Cerebellar cortex (tissue), 1 donor: ENCODE results near the gene ADAMTS14.

Experiments
- DNase-seq: peaks from one replicate; pipeline ENCODE4 v3.0.0-alpha.2; 2015; ENCODE audit warnings: low spot score

The ADAMTS14 gene

DNA sequence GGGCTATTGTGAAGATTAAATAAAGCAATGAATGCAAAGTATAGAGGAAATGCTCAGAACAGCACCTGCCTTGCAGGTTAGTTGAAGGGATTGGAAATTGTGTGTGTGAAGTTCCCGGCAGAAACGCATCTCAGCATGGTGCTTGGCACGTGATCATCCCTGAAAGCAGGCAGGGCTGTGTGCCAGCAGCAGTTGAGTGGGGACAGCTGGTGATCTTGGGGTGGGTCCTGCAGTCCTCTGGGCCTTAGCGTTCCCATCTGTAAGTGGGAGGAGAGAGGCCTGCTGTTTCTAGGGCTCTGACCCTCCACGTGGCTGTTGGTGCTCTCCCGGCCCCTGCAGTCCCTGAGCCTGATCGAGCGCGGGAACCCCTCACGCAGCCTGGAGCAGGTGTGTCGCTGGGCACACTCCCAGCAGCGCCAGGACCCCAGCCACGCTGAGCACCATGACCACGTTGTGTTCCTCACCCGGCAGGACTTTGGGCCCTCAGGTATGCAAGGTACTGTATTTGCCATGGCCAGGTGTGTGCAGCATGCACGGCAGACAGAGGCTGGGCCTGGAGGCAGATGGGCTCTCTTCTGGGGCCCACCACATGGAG, 57.6 kb downstream of the ADAMTS14 start:
- DNase-seq, result peak; percentile 28

- no peak for DNase-seq
Measured at GRCh38 chr10:70730955-70731354, 58.6 kb downstream of the ADAMTS14 start.

- no peak for DNase-seq
Measured at GRCh38 chr10:70732569-70732968, 60.3 kb downstream of the ADAMTS14 start.

DNA sequence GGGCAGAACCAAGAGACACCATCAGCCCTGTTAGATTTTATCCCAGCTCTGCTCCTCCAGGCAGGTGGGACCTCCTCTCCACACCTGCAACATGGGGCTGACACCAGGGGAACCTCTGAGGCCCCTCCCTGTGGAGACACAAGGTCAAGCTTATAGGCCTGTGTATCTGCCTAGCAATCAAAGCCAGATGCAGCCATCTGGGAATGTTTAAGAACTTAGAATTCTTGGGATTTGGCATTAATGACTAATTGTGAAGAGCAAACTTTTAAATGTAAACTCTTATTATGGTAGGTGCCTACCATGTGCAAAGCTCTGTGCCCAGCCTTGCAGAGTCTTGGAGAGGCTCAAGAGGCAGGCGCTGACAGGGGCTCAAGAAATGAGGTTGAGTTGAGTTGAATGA, 60.7 kb downstream of the ADAMTS14 start:
- DNase-seq, result no peak

DNA sequence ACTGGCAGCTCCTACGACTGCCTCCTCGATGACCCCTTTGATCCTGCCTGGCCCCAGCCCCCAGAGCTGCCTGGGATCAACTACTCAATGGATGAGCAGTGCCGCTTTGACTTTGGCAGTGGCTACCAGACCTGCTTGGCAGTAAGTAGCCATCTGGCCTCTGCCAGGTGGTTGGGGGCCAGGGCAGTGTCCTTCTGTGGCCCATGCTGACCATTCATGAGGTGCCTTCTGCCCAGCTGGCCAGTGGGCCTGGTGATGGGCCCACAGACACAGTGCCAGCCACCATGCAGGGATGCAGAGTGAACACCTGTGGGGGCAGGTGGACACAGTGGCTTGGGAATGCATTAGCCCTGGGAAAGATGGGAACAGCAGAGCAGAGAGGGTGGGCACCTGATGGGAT, 62.9 kb downstream of the ADAMTS14 start:
- peak; percentile 58 for DNase-seq

DNA sequence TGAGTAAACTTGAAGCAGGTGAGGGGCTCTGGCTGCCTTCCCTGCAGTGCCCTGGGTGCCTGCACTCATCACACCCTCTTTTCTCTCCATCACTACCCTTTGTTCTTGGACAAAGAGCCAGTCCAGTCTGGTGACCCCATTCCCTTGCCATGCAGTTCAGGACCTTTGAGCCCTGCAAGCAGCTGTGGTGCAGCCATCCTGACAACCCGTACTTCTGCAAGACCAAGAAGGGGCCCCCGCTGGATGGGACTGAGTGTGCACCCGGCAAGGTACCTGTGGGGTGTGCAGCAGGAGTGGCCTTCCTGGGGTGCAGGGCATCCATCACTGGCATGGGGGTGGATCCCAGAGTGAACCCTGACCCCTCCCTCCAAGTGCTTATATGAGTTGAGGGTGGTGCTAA, 64.2 kb downstream of the ADAMTS14 start:
- no peak for DNase-seq

DNA sequence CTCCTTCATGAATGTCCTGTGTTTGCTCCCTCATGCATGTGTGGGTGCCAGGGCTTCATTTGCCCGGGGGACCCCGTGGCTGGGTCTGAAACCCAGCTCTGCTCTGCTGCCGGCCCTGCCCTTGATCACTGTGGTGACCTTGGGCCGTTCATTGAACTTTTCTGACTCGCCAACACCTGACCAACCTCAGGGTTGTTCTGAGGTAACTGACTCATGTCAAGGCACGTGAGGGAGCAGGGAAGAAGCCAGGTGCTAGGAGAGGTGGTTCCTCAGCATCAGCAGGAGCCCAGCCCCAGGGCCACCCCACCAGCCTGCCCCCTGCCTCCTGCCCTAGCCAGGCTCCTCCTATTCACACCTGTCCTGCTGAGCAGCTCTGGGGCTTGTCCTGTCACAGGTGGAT, 64.9 kb downstream of the ADAMTS14 start:
- no peak for DNase-seq

DNA sequence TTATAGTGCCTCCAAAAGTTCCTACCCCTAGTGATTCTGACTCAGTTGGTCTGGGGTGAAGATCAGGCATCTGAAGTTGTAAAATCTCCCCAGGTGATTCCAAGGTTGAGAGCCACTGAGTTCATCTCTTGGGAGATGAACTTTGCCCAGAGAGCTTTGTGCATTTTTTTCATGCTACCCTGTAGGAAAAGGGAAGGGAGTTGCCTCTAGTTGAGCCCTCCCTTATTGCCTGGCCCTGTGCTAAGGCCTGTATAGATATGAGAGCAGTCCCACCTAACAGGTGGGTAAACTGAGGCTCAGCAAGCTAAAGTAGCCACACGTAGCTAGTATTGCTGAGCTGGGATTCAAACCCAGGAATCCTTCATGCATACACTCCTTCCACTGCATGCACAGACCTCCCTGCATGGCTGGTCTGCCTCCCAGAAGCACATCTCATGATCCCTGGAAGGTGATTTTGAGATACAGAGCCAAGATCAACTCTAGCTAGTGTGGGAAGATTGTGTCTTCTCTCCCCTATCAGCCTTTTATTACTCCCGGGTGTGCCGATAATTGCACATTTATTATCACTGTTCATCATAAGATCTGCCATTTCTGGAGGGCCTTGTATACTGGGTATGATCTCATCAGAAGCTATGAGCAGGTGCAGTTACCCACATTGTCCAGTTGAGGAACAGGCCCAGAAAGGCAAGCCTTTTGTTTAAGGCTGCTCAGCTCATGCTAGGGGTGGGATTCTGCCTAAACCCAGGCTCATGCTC, 65.9 kb downstream of the ADAMTS14 start:
- DNase-seq, result no peak

DNA sequence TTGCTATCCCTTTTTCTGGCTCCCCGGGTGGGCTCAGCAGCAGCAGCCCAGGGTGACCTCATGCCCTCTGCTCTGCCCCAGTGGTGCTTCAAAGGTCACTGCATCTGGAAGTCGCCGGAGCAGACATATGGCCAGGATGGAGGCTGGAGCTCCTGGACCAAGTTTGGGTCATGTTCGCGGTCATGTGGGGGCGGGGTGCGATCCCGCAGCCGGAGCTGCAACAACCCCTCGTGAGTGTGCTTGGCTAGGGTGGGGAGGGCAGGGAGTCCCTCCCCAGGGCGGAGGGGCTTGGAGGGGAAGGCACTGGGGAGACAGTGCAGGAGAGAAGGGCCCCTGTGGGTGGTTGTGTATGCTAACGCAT, 66.4 kb downstream of the ADAMTS14 start:
- DNase-seq, result no peak

GRCh38 chr10:70740406-70741288, 68.3 kb downstream of the ADAMTS14 start:
- DNase-seq, result no peak

DNA sequence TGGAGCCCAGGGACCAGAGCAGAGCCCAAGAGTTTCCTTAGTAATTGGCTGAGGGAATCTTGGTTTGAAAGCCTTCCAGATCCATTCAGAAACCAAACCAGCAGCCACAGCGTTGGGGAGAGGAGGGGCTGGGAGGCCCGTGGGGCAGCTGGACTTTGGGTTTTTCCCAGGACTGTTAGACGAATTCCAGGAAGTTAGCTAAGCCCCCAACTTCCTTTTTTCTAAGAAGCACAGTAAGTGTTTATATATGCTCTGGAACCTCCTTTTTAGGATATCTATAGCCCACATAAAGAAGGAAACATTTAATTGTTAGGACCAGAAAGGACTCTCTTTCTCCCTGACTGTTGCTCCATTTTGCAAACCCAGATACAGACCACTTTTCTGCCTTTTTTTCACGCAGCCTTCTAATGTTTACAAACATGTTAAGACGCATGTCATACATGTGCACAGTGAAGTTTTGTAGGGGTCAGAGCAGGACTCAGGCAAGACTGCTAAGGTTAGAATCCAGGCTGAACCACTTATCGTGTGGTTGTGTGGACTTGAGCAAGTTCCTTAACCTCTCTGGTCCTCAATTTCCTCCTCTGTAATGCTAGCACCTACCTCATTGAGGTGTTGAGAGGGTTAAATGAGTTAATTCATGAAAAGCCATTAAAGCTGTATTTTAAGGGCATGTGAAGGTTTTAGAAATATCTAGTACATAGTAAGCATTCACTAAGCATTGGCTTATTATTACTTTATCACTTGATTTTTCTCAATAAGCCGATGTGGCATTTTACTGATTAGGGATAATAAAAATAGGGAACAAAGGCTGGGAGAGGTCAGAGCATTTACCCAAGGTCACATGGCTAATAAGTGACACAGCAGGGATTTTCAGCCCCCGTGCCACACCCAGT, 70.5 kb downstream of the ADAMTS14 start:
- no peak for DNase-seq

- DNase-seq, result no peak
Measured at GRCh38 chr10:70743430-70743788, 71.1 kb downstream of the ADAMTS14 start.

DNA sequence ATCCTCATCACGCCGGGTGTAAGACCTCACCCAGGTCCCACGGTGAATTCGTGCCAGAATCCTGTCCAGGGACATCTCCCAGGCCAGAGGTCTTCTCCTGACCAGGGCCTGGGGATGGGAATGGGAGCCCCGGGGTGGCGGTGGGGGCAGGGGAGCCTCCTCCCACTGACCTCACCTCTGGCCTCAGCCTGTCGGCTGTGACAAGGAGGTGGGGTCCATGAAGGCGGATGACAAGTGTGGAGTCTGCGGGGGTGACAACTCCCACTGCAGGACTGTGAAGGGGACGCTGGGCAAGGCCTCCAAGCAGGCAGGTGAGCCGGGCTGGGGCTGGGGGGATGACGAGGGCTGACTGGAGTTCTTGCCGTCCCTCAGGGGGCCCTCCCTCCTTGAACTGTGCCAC, 71.6 kb downstream of the ADAMTS14 start:
- no peak for DNase-seq

- DNase-seq, result no peak
Measured at GRCh38 chr10:70744617-70745143, 72.4 kb downstream of the ADAMTS14 start.

GRCh38 chr10:70745555-70745954, 73.2 kb downstream of the ADAMTS14 start:
- no peak for DNase-seq

DNA sequence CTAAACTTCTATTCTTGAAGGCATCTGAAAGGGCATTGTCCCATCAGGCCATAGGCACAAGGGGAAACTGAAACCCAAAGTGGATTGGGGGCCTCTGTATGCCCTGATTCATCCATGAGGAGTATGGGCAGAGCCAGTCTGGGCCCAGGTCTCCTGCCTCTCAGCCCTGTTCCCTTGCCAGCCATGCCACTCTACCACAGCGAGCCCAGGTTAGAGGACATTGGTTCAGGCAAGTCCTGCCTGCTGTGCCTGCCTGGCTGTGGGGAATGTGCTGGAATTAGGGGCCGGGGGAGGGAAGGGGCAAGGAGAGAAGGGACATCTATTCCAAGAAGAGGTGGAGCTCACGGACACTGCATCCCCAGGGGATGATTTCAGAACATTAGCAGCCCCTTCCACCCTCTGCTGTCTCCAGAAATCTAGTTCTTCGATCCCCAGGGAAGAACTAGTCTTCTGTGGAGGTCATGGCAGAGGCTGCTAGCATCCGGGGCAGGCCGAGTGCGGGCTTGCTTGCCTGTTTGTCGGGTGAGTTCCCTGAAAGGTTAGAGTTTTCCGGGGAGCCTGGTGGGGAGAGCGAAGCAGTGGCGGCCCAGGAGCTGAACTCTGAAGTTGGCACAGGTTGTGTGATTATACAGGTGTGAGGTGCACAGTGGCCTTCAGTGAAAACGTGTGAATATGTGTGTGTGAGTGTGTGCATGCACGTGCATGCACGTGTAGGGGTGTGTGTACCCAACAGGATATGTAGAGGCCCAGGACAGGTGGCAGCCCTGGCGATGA, 75.1 kb downstream of the ADAMTS14 start:
- no peak for DNase-seq

DNA sequence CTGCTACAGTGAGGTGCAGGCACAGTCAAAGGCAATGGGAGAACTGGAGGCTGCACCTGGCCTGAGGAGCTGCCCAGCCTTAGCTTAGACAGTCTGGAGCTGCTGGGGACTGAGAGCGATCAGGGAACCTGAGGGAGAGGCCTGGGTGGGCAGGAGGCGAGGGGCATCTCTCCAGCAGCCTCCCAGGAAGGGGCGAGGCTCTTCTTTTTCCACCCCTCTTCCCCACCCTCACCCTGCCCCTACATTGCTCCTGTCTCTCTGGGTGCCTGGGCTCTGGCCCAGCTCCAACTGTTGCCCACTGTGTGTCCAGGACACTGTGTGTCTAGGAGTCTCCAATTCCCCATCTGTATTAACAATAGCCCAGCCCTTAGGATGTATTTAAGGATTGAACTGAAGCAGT, 76.0 kb downstream of the ADAMTS14 start:
- no peak for DNase-seq

DNA sequence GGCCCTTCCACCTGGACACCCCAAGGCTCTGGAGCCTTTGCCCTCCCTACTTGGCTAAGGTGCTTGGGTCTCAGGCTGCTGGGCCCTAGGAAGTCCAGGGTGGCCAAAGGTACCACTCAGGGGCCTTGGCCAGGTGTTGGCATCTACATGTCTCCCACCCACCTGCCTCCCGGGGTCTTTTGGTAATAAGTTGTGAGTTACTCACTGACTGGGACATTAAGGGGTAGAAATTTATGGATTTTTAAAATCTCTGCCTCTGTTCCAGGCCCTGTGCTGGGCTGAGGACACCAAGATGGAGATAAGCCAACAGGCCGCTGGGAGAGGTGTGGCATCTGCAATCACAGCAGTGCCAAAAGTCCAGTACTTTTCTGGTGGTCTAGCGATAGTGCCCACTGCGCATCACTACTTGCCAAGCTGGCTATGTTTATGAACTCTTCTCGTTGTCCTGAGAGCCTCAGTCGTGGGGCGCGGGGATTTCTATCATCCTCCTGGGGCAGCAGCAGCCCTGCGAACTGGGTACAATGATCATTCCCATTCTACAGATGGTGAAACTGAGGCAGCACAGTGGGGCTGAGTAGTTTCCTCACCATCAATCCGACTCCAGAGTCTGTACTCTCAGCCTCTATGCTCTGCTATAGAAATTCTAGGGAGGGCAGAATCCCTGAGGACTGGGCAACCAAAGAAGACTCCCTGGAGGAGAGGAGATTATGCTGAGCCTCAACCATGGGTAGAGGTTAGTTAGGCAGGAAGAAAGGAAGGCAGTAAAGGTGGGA, 76.7 kb downstream of the ADAMTS14 start:
- DNase-seq, result no peak

DNA sequence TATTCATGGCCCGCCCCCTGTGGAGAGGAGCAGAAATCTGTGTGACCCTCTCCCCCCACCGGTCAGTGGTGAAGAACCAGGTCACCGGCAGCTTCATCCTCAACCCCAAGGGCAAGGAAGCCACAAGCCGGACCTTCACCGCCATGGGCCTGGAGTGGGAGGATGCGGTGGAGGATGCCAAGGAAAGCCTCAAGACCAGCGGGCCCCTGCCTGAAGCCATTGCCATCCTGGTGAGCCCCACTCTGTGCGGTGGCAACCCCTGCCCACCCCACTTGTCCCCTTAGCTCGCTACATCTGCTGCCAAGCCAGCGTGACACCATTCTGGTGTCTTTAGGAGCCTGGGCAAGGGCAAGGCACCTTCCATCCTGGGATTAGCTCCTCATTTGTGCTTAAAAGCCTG, 77.5 kb downstream of the ADAMTS14 start:
- DNase-seq, result no peak

GRCh38 chr10:70750156-70750703, 77.9 kb downstream of the ADAMTS14 start:
- no peak for DNase-seq
